ENCODE results near the gene TREML2. TPM values are rescaled to one million over a fixed set of nuclear protein-coding genes. Genes with fewer than 3 reads are reported as not detected.

The TREML2 gene
- total RNA-seq, 1 donor from 2014 or later, result not detected

DNA sequence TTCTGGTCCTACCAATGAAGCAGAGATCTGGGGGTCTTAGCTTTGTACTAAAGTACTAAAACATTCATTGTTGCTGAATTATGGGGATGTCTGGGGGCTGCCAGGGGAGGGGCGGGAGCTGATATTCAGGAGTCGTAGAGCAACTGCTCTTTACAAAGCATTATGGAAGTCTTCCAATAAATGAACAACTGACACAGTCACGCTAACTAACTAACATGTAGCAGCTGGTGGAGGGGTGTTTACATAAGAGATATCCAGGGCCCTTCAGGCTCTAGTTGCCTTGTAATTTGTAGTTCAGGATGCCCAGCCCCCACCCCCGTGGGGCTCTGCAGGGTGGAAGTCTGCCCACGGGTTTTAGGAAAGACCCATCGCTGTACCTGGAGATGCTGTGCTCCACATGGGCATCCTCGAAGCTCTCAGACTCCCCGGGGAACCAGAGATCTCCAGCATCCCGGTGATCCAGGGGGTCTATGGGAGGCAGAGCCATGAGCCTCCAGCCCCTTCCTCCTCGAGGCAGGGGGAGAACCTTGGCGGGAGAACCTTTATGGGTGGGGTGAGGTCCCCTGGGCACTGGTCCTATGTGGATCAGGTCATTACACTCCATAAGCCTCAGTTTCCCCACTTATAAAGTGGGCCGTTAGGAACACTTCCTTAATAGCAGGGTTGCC lies 41.4 kb downstream of the TREML2 start:
- ATAC-seq (ENCODE audit: poor library complexity), result no peak
- DNase-seq, result no peak
- intact Hi-C loops (cut with DNase I), result no loop called here

DNA sequence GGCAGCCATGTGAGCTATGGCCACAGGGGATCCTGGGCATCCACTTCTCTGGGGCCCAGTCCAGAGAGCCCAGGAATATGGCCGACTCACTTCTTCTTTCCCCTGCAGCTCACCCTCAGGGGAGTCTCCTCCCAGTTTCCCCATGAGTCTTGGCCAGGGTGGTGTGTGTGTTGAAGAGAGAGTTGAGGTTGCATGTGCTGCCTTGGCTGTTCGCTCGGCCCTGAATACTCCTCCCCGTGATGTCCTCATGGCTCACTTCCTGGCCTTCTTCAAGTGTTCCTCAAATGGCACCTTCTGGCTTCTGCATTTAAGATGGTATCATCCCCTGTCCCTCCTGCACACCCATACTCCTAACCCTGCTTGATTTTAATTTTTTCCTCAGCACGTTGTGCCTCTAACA lies 43.6 kb downstream of the TREML2 start:
- ATAC-seq (ENCODE audit: poor library complexity) (peak; percentile 25), DNase-seq (peak; percentile 47)
- intact Hi-C loops (cut with DNase I), result no loop called here

DNA sequence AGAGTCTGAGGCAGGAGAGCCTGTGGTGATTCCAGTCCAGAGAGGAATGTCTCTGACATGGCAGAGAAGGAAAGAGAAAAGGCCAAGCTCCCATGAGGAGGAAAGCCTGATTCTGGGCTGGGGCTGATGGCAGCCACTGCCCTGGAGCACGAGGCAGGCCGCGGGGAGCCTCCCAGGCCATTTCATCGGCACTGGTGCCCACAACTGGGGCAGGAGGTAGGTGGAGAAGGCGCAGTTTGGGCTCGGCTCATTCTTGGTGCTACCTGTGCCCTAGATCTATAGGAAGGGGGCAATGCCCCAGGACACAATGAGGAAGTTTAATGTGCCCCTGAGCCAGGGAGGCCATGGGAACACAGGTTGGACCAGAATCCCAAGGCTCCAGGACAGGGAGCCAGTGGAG lies 44.2 kb downstream of the TREML2 start:
- ATAC-seq (ENCODE audit: poor library complexity), result no peak
- no peak for DNase-seq
- intact Hi-C loops (cut with DNase I), result no loop called here

DNA sequence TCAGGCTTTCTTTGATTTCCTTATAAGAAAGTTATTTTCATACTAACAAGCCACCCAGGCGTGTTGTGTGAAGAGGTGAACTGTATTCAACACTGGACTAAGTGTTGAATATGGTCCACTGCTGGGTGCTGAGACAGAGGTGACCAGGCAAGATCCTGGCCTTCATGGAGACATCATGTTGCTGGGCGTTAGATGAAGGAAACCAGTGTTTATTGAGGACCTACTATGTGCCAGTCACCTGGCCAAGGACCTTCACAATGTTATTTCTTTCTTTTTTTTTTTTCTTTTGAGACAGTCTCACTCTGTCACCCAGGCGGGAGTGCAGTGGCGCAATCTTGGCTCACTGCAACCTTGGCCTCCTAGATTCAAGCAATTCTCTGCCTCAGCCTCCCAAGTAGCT lies 44.9 kb downstream of the TREML2 start:
- DNase-seq (no peak), ATAC-seq (ENCODE audit: poor library complexity) (no peak)
- intact Hi-C loops (cut with DNase I), result no loop called here

DNA sequence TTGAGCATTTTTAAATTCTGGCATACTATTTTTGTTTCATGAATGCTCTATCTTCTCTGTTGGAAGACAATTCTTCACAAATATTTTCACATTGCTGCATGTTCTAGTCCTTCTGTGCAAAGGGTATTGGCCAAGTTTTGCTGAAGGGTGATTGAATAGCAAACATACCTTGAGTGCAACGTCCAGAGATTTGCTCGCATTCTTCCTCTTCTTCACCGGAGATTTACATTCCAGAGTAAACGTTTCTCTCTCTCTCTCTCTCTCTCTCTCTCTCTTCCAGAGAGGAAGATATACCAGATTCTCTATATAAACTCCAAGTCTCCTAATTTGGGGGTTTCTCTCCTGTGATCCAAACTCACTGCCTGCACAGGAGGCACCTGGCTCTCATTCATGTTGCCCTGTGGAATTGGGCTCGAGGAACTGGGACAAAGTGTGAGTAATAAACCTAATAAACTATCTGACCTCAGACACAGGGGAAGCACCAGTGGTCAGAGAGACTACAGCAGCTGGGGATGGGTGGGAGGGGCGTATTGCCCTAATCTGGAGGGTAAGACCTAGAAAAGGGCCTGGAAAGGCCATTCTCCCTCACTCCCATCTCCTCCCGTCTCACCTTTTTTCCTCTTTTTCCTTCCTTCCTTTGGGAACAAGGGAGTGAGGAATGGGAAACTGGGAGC lies 45.7 kb downstream of the TREML2 start:
- intact Hi-C loops (cut with DNase I), result no loop called here
- DNase-seq, result no peak
- no peak for ATAC-seq (ENCODE audit: poor library complexity)

DNA sequence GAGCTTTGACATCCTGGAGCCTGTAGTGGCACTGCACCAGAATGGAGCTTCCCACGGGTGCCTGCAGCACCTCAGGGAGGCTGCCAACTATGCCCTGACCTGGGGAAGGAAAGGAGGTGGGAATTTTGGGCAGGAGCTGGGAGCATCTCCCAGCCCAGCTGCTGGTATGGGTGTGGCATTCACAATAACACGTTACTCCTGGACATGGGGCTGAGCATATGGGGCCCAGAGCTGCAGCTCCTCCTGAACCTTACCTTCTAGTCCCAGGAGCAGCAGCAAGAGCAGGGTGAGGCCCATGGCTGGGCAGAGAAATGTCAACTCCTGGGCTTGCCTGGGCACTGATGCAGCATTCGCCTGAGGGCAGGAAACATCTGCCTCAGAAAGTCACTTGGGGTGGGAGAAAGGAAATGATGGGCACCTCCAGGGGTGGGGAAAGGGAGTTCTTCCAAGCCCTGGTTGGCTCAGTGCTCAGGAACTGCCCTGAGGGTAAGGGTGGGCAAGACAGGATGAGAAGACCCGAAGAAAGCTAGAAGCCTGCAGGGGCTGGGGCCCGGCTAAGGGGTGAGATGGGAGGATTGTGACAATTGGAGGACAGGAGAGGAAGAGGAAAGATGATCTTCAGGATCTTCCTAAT lies 46.8 kb downstream of the TREML2 start, which contains the start of gene TREML1:
TREML1 (minus strand) TSS at position 356 of the 634 bp plus-strand sequence; CDS start at position 297, 59 bp downstream.
- intact Hi-C loops (cut with DNase I), result no loop called here
- DNase-seq (no peak), ATAC-seq (ENCODE audit: poor library complexity) (no peak)

DNA sequence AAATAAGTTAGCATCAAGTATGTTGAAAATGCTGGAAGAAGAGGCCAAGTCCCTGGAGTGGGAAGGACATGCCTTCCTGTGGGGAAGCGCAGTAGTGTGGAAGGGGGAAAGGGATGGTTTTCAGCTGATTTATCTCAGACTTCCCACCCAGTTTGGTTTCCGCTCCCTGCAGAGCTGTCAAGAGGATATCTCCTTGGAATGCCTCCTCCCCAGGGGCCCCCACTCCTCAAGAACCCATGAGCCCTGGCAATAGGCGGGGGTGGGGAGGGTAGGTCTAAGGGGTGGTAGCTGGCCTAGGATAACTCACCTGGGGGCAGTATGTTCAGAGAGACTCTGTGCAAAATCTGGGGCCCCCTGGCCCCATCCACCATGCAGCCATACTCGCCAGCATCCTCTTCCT lies 47.5 kb downstream of the TREML2 start:
- intact Hi-C loops (cut with DNase I), result no loop called here
- ATAC-seq (ENCODE audit: poor library complexity), result no peak
- no peak for DNase-seq

DNA sequence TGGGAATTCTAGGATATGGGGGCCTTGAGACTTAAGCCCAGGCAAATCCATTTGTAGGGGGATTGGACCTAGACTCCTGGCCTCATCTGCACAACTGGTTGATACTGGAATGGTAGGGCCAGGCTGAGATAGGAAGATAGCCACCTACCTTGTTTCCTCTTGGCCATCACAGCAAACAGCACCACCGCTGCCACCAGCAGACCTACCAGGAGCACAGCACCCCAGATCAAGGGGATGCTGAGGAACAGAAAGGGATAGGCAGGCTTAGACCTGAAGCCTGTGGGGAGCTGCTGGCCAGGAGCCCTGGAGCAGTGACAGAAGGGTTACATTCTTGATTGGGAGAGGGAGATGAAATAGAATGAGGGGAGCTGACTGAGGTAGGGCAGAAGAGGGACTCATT lies 50.3 kb downstream of the TREML2 start:
- intact Hi-C loops (cut with DNase I), result no loop called here
- ATAC-seq (ENCODE audit: poor library complexity) (no peak), DNase-seq (no peak)

DNA sequence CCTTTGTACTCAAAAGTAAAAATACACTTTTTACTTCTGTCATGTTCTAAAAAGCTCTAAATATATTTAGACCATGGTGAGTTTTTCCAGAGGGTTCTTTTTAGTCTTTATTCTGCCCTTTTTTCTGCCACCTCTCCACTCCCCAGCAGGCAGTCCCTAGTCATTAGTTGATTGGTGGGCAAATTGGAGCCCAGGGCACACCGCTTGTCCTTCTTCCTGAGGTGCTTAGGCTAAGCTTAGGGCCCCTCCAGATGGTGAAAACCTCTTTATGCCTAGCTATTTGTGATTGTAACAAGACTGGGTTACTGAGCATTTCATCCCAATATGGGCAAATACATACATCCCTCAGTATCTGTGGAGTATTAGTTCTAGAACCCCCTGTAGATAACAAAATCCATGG lies 53.0 kb downstream of the TREML2 start:
- DNase-seq, result no peak
- intact Hi-C loops (cut with DNase I), result no loop called here
- no peak for ATAC-seq (ENCODE audit: poor library complexity)

Other genes starting within 250 kb of the TREML2 start
- 0.40 TPM for gene UNC5CL, start 161.9 kb downstream of the TREML2 start, total RNA-seq
- gene TSPO2, start 158.7 kb downstream of the TREML2 start, total RNA-seq, result not detected
- 211 TPM for gene APOBEC2, start 147.9 kb downstream of the TREML2 start, total RNA-seq
- gene OARD1, start 128.8 kb downstream of the TREML2 start, total RNA-seq, result 19.7 TPM
- gene NFYA, start 128.2 kb downstream of the TREML2 start, total RNA-seq, result 9.5 TPM
- gene TREML1, start 46.8 kb downstream of the TREML2 start, total RNA-seq, result not detected
- gene TREM2, start 38.0 kb downstream of the TREML2 start, total RNA-seq, result 0.35 TPM
- not detected for gene TREML4, start 27.2 kb upstream of the TREML2 start, total RNA-seq
- 0.67 TPM for gene TREM1, start 85.5 kb upstream of the TREML2 start, total RNA-seq
- not detected for gene NCR2, start 134.5 kb upstream of the TREML2 start, total RNA-seq